GM23248 (cell line): Measurements from ENCODE around the gene TXLNA. TPM values are rescaled to one million over a fixed set of nuclear protein-coding genes. Genes with fewer than 3 reads are reported as not detected.

Source experiments
- DNase-seq: peaks from one replicate; pipeline ENCODE4 v3.0.0-alpha.2; 2015
- H2AFZ ChIP-seq: fragments of 200-600 bp; sonication (generic); 2 replicates; pipeline ENCODE4 v1.6.1; 2016; ENCODE audit warnings: antibody characterized with exemption
- H3F3A ChIP-seq: fragments of 200-600 bp; sonication (generic); 2 replicates; pipeline ENCODE4 v1.6.1; 2016; ENCODE audit warnings: mild to moderate bottlenecking, antibody characterized with exemption, mixed run types; ENCODE audit not compliant: insufficient read depth
- H3K27ac ChIP-seq: fragments of 200-600 bp; sonication (generic); 2 replicates; pipeline ENCODE4 v1.5.1; 2016; ENCODE audit warnings: mild to moderate bottlenecking
- H3K27me3 ChIP-seq: fragments of 200-600 bp; sonication (generic); replicated peaks from 2 replicates; pipeline ENCODE4 v1.6.1; 2016; ENCODE audit warnings: mild to moderate bottlenecking; ENCODE audit not compliant: insufficient read depth
- H3K36me3 ChIP-seq: fragments of 200-600 bp; sonication (generic); 2 replicates; pipeline ENCODE4 v1.6.1; 2016; ENCODE audit warnings: low read depth, mild to moderate bottlenecking
- H3K4me1 ChIP-seq: fragments of 200-600 bp; sonication (generic); 2 replicates; pipeline ENCODE4 v1.6.1; 2016; ENCODE audit warnings: mild to moderate bottlenecking; ENCODE audit not compliant: insufficient read depth
- H3K4me2 ChIP-seq: fragments of 200-600 bp; sonication (generic); one replicate; pipeline ENCODE4 v1.6.1; 2016; ENCODE audit warnings: mild to moderate bottlenecking; ENCODE audit not compliant: unreplicated experiment
- H3K4me3 ChIP-seq: fragments of 200-600 bp; sonication (generic); 2 replicates; pipeline ENCODE4 v1.5.1; 2016; ENCODE audit warnings: mild to moderate bottlenecking
- H3K79me2 ChIP-seq: fragments of 200-600 bp; sonication (generic); 2 replicates; pipeline ENCODE4 v1.6.1; 2016; ENCODE audit warnings: mild to moderate bottlenecking; ENCODE audit not compliant: insufficient read depth
- H3K9ac ChIP-seq: fragments of 200-600 bp; sonication (generic); 2 replicates; pipeline ENCODE4 v1.6.1; 2016; ENCODE audit warnings: mild to moderate bottlenecking
- H3K9me2 ChIP-seq: fragments of 200-600 bp; sonication (generic); 2 replicates; pipeline ENCODE4 v1.6.1; 2016; ENCODE audit warnings: mixed run types, mild to moderate bottlenecking, moderate library complexity; ENCODE audit not compliant: insufficient read depth
- H3K9me3 ChIP-seq: fragments of 200-600 bp; sonication (generic); one replicate; pipeline ENCODE4 v1.6.1; 2017; ENCODE audit warnings: low read depth
- H4K20me1 ChIP-seq: fragments of 200-600 bp; sonication (generic); 2 replicates; pipeline ENCODE4 v1.6.0; 2016; ENCODE audit not compliant: insufficient read depth
- EZH2 ChIP-seq: fragments of 200-600 bp; sonication (generic); IDR thresholded peaks from 2 replicates; pipeline ENCODE4 v1.6.1; 2018; ENCODE audit warnings: antibody characterized with exemption, mild to moderate bottlenecking; ENCODE audit not compliant: insufficient read depth, poor library complexity, severe bottlenecking
- EZH2phosphoT487 ChIP-seq: fragments of 200-600 bp; sonication (generic); IDR thresholded peaks from 2 replicates; pipeline ENCODE4 v1.6.1; 2018; ENCODE audit warnings: antibody characterized with exemption, moderate library complexity, mild to moderate bottlenecking, low read depth; ENCODE audit not compliant: insufficient read depth
- WGBS, 2 experiments: methylation state at CpG; one replicate each; pipeline ENCODE4 v1.1.6; 2015 to 2017; ENCODE audit warnings: low lambda C conversion rate in 2 of 2, low coverage in 1 of 2; ENCODE audit errors: missing lambda C conversion rate in 2 of 2; 5-methylcytosine and 5-hydroxymethylcytosine counted together
- in situ Hi-C: fragments of 300-500 bp; cut with MboI; formaldehyde crosslinking; loops from 2 replicates; pipeline ENCODE4 v1.15.0; 2020
- polyA plus RNA-seq: library from polyadenylated mRNA; unstranded; fragments of >200 nt; fragmentation: Nextera tagmentation; extraction: Ambion mirVana; gene quantifications from 2 replicates; pipeline ENCODE4 v1.2.1, GENCODE V29; 2016
- total RNA-seq: library from RNA; depleted of rRNA; stranded (reverse); fragments of >200 nt; shearing (Covaris generic); gene quantifications from 2 replicates; pipeline ENCODE4 v1.2.3, GENCODE V29; 2014

The TXLNA gene
- total and polyA plus RNA-seq, 2 experiments from 2014 or later = 77.6 to 92.1 TPM

GRCh38 chr1:32205401-32206370, 26.2 kb downstream of the TXLNA start, which contains the start of gene IQCC:
IQCC (plus strand) TSS chr1:32205671; CDS start chr1:32205682, 11 bp downstream.
- 2% methylated on average over 73 to 77 of the region's 77 CpGs for WGBS, 2 experiments
- TF ChIP-seq EZH2 = no peak
- no peak for TF ChIP-seq EZH2phosphoT487
- no peaks in the 10 kb centered on the region for H3K9me2 ChIP-seq
- H3K9me3 ChIP-seq = no peaks in the 10 kb centered on the region
- in situ Hi-C loops = no loop called here
- no peaks in the 10 kb centered on the region for H3K27me3 ChIP-seq
- 0 out of 2 replicates have a peak, but pooled peaks cover 5% of the 10 kb centered on the region for H3F3A ChIP-seq
- H4K20me1 ChIP-seq = no peaks in the 10 kb centered on the region
- no peaks in the 10 kb centered on the region for H3K36me3 ChIP-seq
- H3K4me1 ChIP-seq = peaks cover 9% of the 10 kb centered on the region; the same call in 1 of the 2 replicates
- peak within 1 kb of the TSS; percentile 88 for H3K9ac ChIP-seq
- H3K4me3 ChIP-seq = peak within 1 kb of the TSS; percentile 79
- H3K27ac ChIP-seq = peak within 1 kb of the TSS; percentile 18; the same call in 1 of the 2 replicates
- peak within 1 kb of the TSS; percentile 91 for H3K4me2 ChIP-seq
- DNase-seq = peak; percentile 96
- H2AFZ ChIP-seq = peak within 1 kb of the TSS; percentile 79
- no peaks in the 10 kb centered on the region for H3K79me2 ChIP-seq

- Histone ChIP-seq H2AFZ (no peak overlapping the region), H3K79me2 (no peaks in the 10 kb centered on the region), H3K27ac (no peak overlapping the region), H4K20me1 (no peaks in the 10 kb centered on the region), H3K4me2 (no peak overlapping the region), H3K9ac (no peak overlapping the region), H3F3A (0 out of 2 replicates have a peak, but pooled peaks cover 5% of the 10 kb centered on the region), H3K9me3 (no peaks in the 10 kb centered on the region), H3K4me3 (no peak overlapping the region), H3K9me2 (no peaks in the 10 kb centered on the region), H3K4me1 (no peaks in the 10 kb centered on the region), H3K27me3 (no peaks in the 10 kb centered on the region), H3K36me3 (no peaks in the 10 kb centered on the region)
- no peak for DNase-seq
- 78 to 84% methylated on average over 6 of the region's 6 CpGs for WGBS, 2 experiments
- TF ChIP-seq EZH2 = no peak
- TF ChIP-seq EZH2phosphoT487 = no peak
- in situ Hi-C loops = no loop called here
Measured at GRCh38 chr1:32208469-32208868, 29.0 kb downstream of the TXLNA start.

- 0 out of 2 replicates have a peak, but pooled peaks cover 5% of the 10 kb centered on the region for H3F3A ChIP-seq
- no peak within 1 kb of the TSS for H3K27ac ChIP-seq
- H3K4me3 ChIP-seq = no peak within 1 kb of the TSS
- WGBS, 2 experiments = 69 to 74% methylated on average over 5 of the region's 5 CpGs
- no peaks in the 10 kb centered on the region for H3K9me2 ChIP-seq
- no peaks in the 10 kb centered on the region for H3K4me1 ChIP-seq
- H3K4me2 ChIP-seq = no peak within 1 kb of the TSS
- no peaks in the 10 kb centered on the region for H3K9me3 ChIP-seq
- in situ Hi-C loops = no loop called here
- DNase-seq = peak; percentile 29
- TF ChIP-seq EZH2 (no peak), EZH2phosphoT487 (no peak)
- H3K79me2 ChIP-seq = no peaks in the 10 kb centered on the region
- H4K20me1 ChIP-seq = no peaks in the 10 kb centered on the region
- no peaks in the 10 kb centered on the region for H3K36me3 ChIP-seq
- no peaks in the 10 kb centered on the region for H3K27me3 ChIP-seq
- no peak within 1 kb of the TSS for H2AFZ ChIP-seq
- H3K9ac ChIP-seq = no peak within 1 kb of the TSS
Measured at GRCh38 chr1:32208891-32209328, 29.4 kb downstream of the TXLNA start, which contains the start of gene DCDC2B. DCDC2B (plus strand) TSS chr1:32209089; CDS start chr1:32209094, 5 bp downstream.

- H4K20me1 ChIP-seq = no peaks in the 10 kb centered on the region
- WGBS, 2 experiments = 85% methylated on average over 10 of the region's 10 CpGs
- peaks cover 5% of the 10 kb centered on the region; the same call in 1 of the 2 replicates for H3K36me3 ChIP-seq
- in situ Hi-C loops = no loop called here
- no peak overlapping the region for H3K9ac ChIP-seq
- H2AFZ ChIP-seq = no peak overlapping the region
- H3K4me3 ChIP-seq = no peak overlapping the region
- peaks cover 9% of the 10 kb centered on the region for H3K4me1 ChIP-seq
- H3K27ac ChIP-seq = no peak overlapping the region
- TF ChIP-seq EZH2 = no peak
- no peak for TF ChIP-seq EZH2phosphoT487
- no peaks in the 10 kb centered on the region for H3F3A ChIP-seq
- no peaks in the 10 kb centered on the region for H3K9me2 ChIP-seq
- H3K79me2 ChIP-seq = peaks cover 19% of the 10 kb centered on the region
- H3K27me3 ChIP-seq = no peaks in the 10 kb centered on the region
- no peaks in the 10 kb centered on the region for H3K9me3 ChIP-seq
- DNase-seq = peak; percentile 85
- no peak overlapping the region for H3K4me2 ChIP-seq
Measured at GRCh38 chr1:32215629-32216480, 36.4 kb downstream of the TXLNA start.
